ENCODE data around the gene PDZRN4.

GRCh38 chr12:41140117-41140516, 48.0 kb upstream of the PDZRN4 start:
- TF ChIP-seq, protein P1, sequence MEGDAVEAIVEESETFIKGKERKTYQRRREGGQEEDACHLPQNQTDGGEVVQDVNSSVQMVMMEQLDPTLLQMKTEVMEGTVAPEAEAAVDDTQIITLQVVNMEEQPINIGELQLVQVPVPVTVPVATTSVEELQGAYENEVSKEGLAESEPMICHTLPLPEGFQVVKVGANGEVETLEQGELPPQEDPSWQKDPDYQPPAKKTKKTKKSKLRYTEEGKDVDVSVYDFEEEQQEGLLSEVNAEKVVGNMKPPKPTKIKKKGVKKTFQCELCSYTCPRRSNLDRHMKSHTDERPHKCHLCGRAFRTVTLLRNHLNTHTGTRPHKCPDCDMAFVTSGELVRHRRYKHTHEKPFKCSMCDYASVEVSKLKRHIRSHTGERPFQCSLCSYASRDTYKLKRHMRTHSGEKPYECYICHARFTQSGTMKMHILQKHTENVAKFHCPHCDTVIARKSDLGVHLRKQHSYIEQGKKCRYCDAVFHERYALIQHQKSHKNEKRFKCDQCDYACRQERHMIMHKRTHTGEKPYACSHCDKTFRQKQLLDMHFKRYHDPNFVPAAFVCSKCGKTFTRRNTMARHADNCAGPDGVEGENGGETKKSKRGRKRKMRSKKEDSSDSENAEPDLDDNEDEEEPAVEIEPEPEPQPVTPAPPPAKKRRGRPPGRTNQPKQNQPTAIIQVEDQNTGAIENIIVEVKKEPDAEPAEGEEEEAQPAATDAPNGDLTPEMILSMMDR (IDR thresholded peaks at IDR 0.05), result no peak
- TF ChIP-seq POLR2A (IDR thresholded peaks at IDR 0.05) (no peak), EP300 (IDR thresholded peaks at IDR 0.05) (no peak)

All from tibial nerve (tissue), 4 donors.